C4-2B (cell line): ENCODE results near the gene NUDT17.

Experiments used
- H3K27ac ChIP-seq: fragments of 450-650 bp; 2 replicates; pipeline ENCODE4 v1.5.1; 2017
- CTCF ChIP-seq: fragments of 450-650 bp; conservative IDR thresholded peaks from 2 replicates; pipeline ENCODE4 v1.5.1; 2017; ENCODE audit warnings: mild to moderate bottlenecking
- ZFX ChIP-seq: fragments of 450-650 bp; IDR thresholded peaks from 2 replicates; pipeline ENCODE4 v1.6.1; 2017

NUDT17 gene

GRCh38 chr1:145887631-145888030 lies 42.2 kb downstream of the NUDT17 start:
- no peak overlapping the region for H3K27ac ChIP-seq
- TF ChIP-seq CTCF (no peak), ZFX (no peak)

GRCh38 chr1:145889722-145890121 lies 44.3 kb downstream of the NUDT17 start:
- H3K27ac ChIP-seq, result peak overlapping the region; percentile 60
- TF ChIP-seq ZFX (no peak), CTCF (no peak)

- no peak for TF ChIP-seq ZFX
- no peak for TF ChIP-seq CTCF
- peak overlapping the region; percentile 85; the same call in 1 of the 2 replicates for H3K27ac ChIP-seq
Measured at GRCh38 chr1:145891143-145891542, 45.7 kb downstream of the NUDT17 start.

GRCh38 chr1:145891587-145892485 lies 46.4 kb downstream of the NUDT17 start:
- H3K27ac ChIP-seq, result peak overlapping the region; percentile 85

GRCh38 chr1:145892486-145893087 lies 47.2 kb downstream of the NUDT17 start:
- TF ChIP-seq CTCF, result no peak
- no peak for TF ChIP-seq ZFX
- H3K27ac ChIP-seq, result peak overlapping the region; percentile 85

More at GRCh38 chr1:145891587-145892485, 46.4 kb downstream of the NUDT17 start:
- TF ChIP-seq ZFX (no peak), CTCF (peak; percentile 99)

GRCh38 chr1:145893306-145894055 lies 48.1 kb downstream of the NUDT17 start:
- TF ChIP-seq ZFX, result no peak
- TF ChIP-seq CTCF, result no peak
- peak overlapping the region; percentile 85 for H3K27ac ChIP-seq
